Motor neuron (in vitro differentiated cells): ENCODE measurements around the gene SH3YL1. TPM values are rescaled to one million over a fixed set of nuclear protein-coding genes. Genes with fewer than 3 reads are reported as not detected.
A peak's percentile ranks its signal among the peaks of the same experiment; 100 is the strongest.
"Not testable (repeated sequence)": the region's sequence is repeated elsewhere in the genome, so short reads cannot be mapped to it uniquely, and the experiment has no call there.

Experiments used
- ATAC-seq, 8 experiments: fragments of 200-7000 bp; cut with Tn5 transposase; replicated peaks in 6 of 8; 2 replicates each; pipeline ENCODE4 v1.8.0; 2021; ENCODE audit warnings: mild to moderate bottlenecking in 8 of 8, moderate library complexity in 8 of 8
- H3K27ac ChIP-seq, 2 donors: fragments of 250-450 bp; sonication (Bioruptor Pico); 2 replicates each; pipeline ENCODE4 v1.9.0; 2021; ENCODE audit warnings: antibody characterized with exemption in 2 of 2, mild to moderate bottlenecking in 2 of 2, moderate library complexity in 1 of 2
- H3K4me1 ChIP-seq, 2 donors: fragments of 250-450 bp; sonication (Bioruptor Pico); replicated peaks in 1 of 2; 2 replicates each; pipeline ENCODE4 v1.6.1; 2021; ENCODE audit warnings: antibody characterized with exemption in 2 of 2, mild to moderate bottlenecking in 2 of 2, moderate library complexity in 1 of 2
- H3K4me3 ChIP-seq, 5 donors: fragments of 250-450 bp; sonication (Bioruptor Pico); 2 replicates each; pipeline ENCODE4 v1.9.0; 2021; ENCODE audit warnings: antibody characterized with exemption in 5 of 5, mild to moderate bottlenecking in 5 of 5, moderate library complexity in 4 of 5
- WGBS, 10 experiments: fragments of 450-650 bp; shearing (Covaris generic); methylation state at CpG; one replicate each; pipeline ENCODE4 v1.0.0; 2022; 5-methylcytosine and 5-hydroxymethylcytosine counted together
- in situ Hi-C, 9 experiments: fragments of 400-800 bp; cut with MboI; loops; one replicate each; pipeline ENCODE4 v1.15.0; 2021; ENCODE audit warnings: low sequenced_read_pairs in 9 of 9, low pct_unique_long_range_greater_than_20kb in 2 of 9; ENCODE audit not compliant: unreplicated experiment in 9 of 9
- total RNA-seq, 8 experiments: library from RNA; unstranded; fragments of 300-600 nt; gene quantifications; 2 replicates each; pipeline versions ENCODE4 v1.2.3 to v1.2.4, GENCODE V29; 2022

SH3YL1 gene
- total RNA-seq, 8 experiments from 2014 or later, result 19.8 to 93.0 (median 41.0) TPM

DNA sequence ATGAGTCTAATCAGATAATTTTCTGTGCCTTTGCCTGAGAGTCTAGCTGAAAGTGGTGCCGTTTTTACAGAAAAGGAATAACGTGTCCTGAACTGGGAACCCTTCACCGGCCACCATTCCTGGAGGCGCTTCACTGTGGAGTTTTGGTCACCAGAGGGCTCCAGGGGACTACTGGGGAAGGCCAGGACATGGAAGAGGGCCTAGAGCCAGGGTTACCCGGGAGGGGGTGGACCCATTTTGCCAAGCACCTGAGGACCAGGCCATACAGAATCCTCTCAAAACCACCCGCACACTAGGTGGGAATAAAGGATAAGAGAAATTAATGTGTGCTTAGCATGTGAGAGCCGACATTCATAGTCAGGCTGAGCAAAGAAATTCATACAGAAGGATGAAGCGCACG, 91.7 kb downstream of the SH3YL1 start:
- 21 to 100% (median 65%) methylated on average over 2 to 9 of the region's 9 CpGs; no CpG with 5 or more reads in 2 of the 10 experiments for WGBS, 10 experiments
- in situ Hi-C loops, H3K4me1 ChIP-seq, H3K4me3 ChIP-seq, H3K27ac ChIP-seq: not testable (repeated sequence)
- peak in 3 of 8 experiments; percentile 33 to 84 (median 61) for ATAC-seq

DNA sequence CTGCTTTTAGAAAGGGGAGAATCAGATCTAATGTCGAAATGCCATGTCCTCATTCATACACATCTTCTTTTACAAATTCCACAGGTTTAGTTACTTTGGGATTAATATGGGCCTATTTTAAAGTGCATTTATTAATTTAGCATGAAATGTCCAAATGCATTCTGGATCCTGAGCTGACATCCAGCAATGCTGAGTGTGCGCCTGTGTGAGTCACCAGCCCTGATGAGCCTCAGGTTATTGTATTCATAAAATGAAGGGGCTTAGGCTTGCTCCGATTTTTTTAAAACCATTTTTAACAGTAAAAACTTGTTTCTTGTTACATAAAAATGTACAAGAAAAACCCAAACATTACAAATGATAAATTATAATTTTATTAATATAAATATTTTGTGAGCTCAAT, 94.1 kb downstream of the SH3YL1 start:
- WGBS, 10 experiments, result 23 to 100% (median 53%) methylated on average over 1 to 3 of the region's 3 CpGs; no CpG with 5 or more reads in 2 of the 10 experiments
- in situ Hi-C loops, result no loop called here
- no peak overlapping the region for H3K4me3 ChIP-seq
- peak in 1 of 8 experiments; percentile 49 for ATAC-seq
- no peaks in the 10 kb centered on the region for H3K4me1 ChIP-seq
- H3K27ac ChIP-seq, result no peak overlapping the region

Other genes starting within 250 kb of the SH3YL1 start
- gene FAM110C, start 217.5 kb downstream of the SH3YL1 start, total RNA-seq, result 1 to 10 TPM in 1 of 8 experiments, under 1 TPM in 4, not detected in 3; 0.11 to 2.4 (median 0.19) TPM
- gene ACP1, start 915 bp upstream of the SH3YL1 start, total RNA-seq, result 100 to 1,000 TPM; 109 to 175 (median 141) TPM
- 1 to 10 TPM in 5 of 8 experiments, under 1 TPM in 2, not detected in 1; 0.60 to 3.8 (median 1.2) TPM for gene ALKAL2, start 24.1 kb upstream of the SH3YL1 start, total RNA-seq